Panc1 (cell line): ENCODE measurements around the gene IFI16. TPM values are rescaled to one million over a fixed set of nuclear protein-coding genes. Genes with fewer than 3 reads are reported as not detected.
A peak's percentile ranks its signal among the peaks of the same experiment; 100 is the strongest.

Experiments used
- ATAC-seq: fragments of 200-7000 bp; cut with Tn5 transposase; 2 replicates; pipeline ENCODE4 v1.9.1; 2020; ENCODE audit warnings: mild to moderate bottlenecking, moderate library complexity
- BruUV-seq: library from RNA; stranded (reverse); fragments of 400-500 nt; replicated peaks from 2 replicates; lab custom pipeline; 2021; lab: Mats Ljungman, UMichigan
- CTCF ChIA-PET: fragments of 300-600 bp; sonication (Branson Sonifier 250); formaldehyde crosslinking; loops from one replicate; lab custom pipeline; 2022; ENCODE audit warnings: antibody characterized with exemption; lab: Charles Lee
- POLR2A ChIA-PET: fragments of 300-600 bp; sonication (Branson Sonifier 250); formaldehyde crosslinking; loops from one replicate; lab custom pipeline; 2022; ENCODE audit warnings: antibody characterized with exemption; lab: Charles Lee
- DNase-seq: peaks from one replicate; pipeline ENCODE4 v3.0.0-alpha.2; 2010; ENCODE audit warnings: low read depth, low spot score
- H3K27ac ChIP-seq: 2 replicates; pipeline ENCODE4 v1.5.1; 2011; ENCODE audit warnings: mild to moderate bottlenecking, low read length, inconsistent platforms
- H3K27me3 ChIP-seq: fragments of 200-500 bp; sonication (Bioruptor generic); 2 replicates; pipeline ENCODE4 v1.6.0; 2014; ENCODE audit warnings: low read length, inconsistent platforms; ENCODE audit not compliant: control insufficient read depth, insufficient read depth
- H3K36me3 ChIP-seq: fragments of 200-500 bp; sonication (Bioruptor generic); 2 replicates; pipeline ENCODE4 v1.5.1; 2014; ENCODE audit warnings: inconsistent platforms, mild to moderate bottlenecking, low read length, moderate library complexity; ENCODE audit not compliant: control insufficient read depth, insufficient read depth
- H3K4me1 ChIP-seq: 2 replicates; pipeline ENCODE4 v1.5.1; 2011; ENCODE audit warnings: inconsistent platforms, mild to moderate bottlenecking, low read length, moderate library complexity; ENCODE audit not compliant: control insufficient read depth, insufficient read depth
- H3K4me3 ChIP-seq, 2 experiments: 2 replicates each; pipeline ENCODE4 v1.5.1; 2011 to 2012; ENCODE audit warnings: low read depth in 2 of 2, low read length in 2 of 2, mild to moderate bottlenecking in 2 of 2, inconsistent platforms in 1 of 2, moderate library complexity in 1 of 2
- H3K9me3 ChIP-seq: fragments of 200-500 bp; sonication (Bioruptor generic); 2 replicates; pipeline ENCODE4 v1.5.1; 2014; ENCODE audit warnings: low read depth, mild to moderate bottlenecking, inconsistent platforms, low read length, moderate library complexity; ENCODE audit not compliant: control insufficient read depth, insufficient read depth
- POLR2AphosphoS5 ChIP-seq: IDR thresholded peaks from 2 replicates; pipeline ENCODE4 v1.6.1; 2012; ENCODE audit warnings: mild to moderate bottlenecking, low read depth, low read length, moderate library complexity
- SIN3A ChIP-seq: IDR thresholded peaks from 2 replicates; pipeline ENCODE4 v1.6.1; 2012; ENCODE audit warnings: low read depth, mild to moderate bottlenecking, low read length, moderate library complexity, borderline replicate concordance; ENCODE audit not compliant: insufficient read depth
- TCF7L2 ChIP-seq: IDR thresholded peaks from 2 replicates; pipeline ENCODE4 v1.6.1; 2011; ENCODE audit warnings: mild to moderate bottlenecking, low read depth, low read length, inconsistent platforms
- in situ Hi-C: cut with HindIII; loops from 2 replicates; pipeline ENCODE4 v1.10.0; 2016; ENCODE audit warnings: low sequenced_read_pairs, low pct_unique_long_range_greater_than_20kb
- intact Hi-C: fragments of 100-400 bp; cut with micrococcal nuclease; formaldehyde crosslinking; loops from one replicate; pipeline ENCODE4 v1.10.0; 2022; ENCODE audit not compliant: unreplicated experiment
- total RNA-seq: library from RNA; stranded (reverse); gene quantifications from one replicate; pipeline ENCODE4 v1.2.1, GENCODE V29; 2021; ENCODE audit not compliant: unreplicated experiment
- TF ChIP-seq, protein P1 (sequence below): fragments of 450-650 bp; IDR thresholded peaks from 2 replicates; pipeline ENCODE4 v1.5.1; 2017; ENCODE audit warnings: mild to moderate bottlenecking
- TF ChIP-seq, protein P2 (sequence below), 2 experiments: IDR thresholded peaks; 2 replicates each; pipeline ENCODE4 v1.6.1; 2011 to 2012; ENCODE audit warnings: low read depth in 2 of 2, control low read depth in 1 of 2, low read length in 1 of 2, mild to moderate bottlenecking in 1 of 2, moderate library complexity in 1 of 2; ENCODE audit not compliant: insufficient read depth in 1 of 2

IFI16 gene
- total RNA-seq, 1 experiment from 2014 or later, result 0.36 TPM

DNA sequence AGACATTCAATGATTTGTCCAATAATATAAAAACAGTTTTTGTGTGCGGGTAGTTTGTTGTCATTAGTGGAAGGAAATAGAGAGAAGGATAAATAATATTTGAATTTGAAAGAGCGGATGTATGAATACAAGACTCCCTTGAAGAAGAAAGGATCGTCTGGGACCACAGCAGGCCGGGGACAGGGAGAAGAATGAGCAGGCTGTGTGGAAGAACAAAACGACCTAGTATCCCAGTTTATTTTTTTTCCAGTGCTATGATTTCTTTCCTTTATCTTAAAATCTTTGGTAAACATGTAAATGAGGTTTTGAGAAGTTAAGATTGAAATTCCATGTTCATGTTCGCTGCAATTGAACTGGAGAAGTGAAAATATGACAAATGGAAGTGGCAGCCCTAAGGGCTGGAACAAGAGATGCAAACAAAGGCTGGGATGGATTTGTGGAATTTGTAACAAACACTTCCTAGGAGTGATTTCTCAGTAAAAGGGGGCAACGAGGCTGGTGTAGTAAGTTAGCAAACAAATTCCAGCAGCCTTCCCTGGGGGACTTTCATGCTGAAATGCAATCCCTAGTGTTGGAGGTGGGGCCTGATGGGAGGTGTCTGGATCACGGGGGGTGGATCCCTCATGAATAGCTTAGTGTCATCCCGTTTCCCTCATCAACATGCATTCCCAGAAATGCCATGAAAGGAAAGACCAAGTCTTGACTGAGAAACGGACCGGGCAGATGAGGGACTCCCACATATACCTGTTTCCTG lies 10.2 kb upstream of the IFI16 start:
- no peaks in the 10 kb centered on the region for H3K9me3 ChIP-seq
- BruUV-seq, result no TSS peak
- in situ Hi-C loops (no loop called here), intact Hi-C loops (loop anchor here (10.0 kb wide), 2 partner anchors 335 to 1035 kb away; no protein-coding TSS in a partner anchor)
- DNase-seq (no peak), ATAC-seq (no peak)
- ChIA-PET POLR2A (no interaction called here), CTCF (no interaction called here)
- H3K27me3 ChIP-seq, result peaks cover 7% of the 10 kb centered on the region
- H3K36me3 ChIP-seq, result no peaks in the 10 kb centered on the region
- H3K27ac ChIP-seq, result no peak overlapping the region
- TF ChIP-seq, protein P1, sequence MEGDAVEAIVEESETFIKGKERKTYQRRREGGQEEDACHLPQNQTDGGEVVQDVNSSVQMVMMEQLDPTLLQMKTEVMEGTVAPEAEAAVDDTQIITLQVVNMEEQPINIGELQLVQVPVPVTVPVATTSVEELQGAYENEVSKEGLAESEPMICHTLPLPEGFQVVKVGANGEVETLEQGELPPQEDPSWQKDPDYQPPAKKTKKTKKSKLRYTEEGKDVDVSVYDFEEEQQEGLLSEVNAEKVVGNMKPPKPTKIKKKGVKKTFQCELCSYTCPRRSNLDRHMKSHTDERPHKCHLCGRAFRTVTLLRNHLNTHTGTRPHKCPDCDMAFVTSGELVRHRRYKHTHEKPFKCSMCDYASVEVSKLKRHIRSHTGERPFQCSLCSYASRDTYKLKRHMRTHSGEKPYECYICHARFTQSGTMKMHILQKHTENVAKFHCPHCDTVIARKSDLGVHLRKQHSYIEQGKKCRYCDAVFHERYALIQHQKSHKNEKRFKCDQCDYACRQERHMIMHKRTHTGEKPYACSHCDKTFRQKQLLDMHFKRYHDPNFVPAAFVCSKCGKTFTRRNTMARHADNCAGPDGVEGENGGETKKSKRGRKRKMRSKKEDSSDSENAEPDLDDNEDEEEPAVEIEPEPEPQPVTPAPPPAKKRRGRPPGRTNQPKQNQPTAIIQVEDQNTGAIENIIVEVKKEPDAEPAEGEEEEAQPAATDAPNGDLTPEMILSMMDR, result no peak
- no peak for TF ChIP-seq TCF7L2
- no peak for TF ChIP-seq SIN3A
- TF ChIP-seq, protein P2, sequence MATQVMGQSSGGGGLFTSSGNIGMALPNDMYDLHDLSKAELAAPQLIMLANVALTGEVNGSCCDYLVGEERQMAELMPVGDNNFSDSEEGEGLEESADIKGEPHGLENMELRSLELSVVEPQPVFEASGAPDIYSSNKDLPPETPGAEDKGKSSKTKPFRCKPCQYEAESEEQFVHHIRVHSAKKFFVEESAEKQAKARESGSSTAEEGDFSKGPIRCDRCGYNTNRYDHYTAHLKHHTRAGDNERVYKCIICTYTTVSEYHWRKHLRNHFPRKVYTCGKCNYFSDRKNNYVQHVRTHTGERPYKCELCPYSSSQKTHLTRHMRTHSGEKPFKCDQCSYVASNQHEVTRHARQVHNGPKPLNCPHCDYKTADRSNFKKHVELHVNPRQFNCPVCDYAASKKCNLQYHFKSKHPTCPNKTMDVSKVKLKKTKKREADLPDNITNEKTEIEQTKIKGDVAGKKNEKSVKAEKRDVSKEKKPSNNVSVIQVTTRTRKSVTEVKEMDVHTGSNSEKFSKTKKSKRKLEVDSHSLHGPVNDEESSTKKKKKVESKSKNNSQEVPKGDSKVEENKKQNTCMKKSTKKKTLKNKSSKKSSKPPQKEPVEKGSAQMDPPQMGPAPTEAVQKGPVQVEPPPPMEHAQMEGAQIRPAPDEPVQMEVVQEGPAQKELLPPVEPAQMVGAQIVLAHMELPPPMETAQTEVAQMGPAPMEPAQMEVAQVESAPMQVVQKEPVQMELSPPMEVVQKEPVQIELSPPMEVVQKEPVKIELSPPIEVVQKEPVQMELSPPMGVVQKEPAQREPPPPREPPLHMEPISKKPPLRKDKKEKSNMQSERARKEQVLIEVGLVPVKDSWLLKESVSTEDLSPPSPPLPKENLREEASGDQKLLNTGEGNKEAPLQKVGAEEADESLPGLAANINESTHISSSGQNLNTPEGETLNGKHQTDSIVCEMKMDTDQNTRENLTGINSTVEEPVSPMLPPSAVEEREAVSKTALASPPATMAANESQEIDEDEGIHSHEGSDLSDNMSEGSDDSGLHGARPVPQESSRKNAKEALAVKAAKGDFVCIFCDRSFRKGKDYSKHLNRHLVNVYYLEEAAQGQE (IDR thresholded peaks at IDR 0.05; ENCODE audit: insufficient read depth in 1 of 2, low read depth in 2 of 2, low read length in 1 of 2), result no peak
- no peak for TF ChIP-seq POLR2AphosphoS5
- peak overlapping the region; percentile 26 to 39; a peak in 3 of 4 replicates for H3K4me3 ChIP-seq
- no peaks in the 10 kb centered on the region for H3K4me1 ChIP-seq

- Histone ChIP-seq H3K36me3 (no peaks in the 10 kb centered on the region), H3K27me3 (peaks cover 7% of the 10 kb centered on the region), H3K4me1 (no peaks in the 10 kb centered on the region), H3K9me3 (no peaks in the 10 kb centered on the region), H3K27ac (no peak overlapping the region), H3K4me3 (peak overlapping the region in 1 of 2 experiments; percentile 23; a peak in 2 of 4 replicates)
- POLR2A ChIA-PET, result no interaction called here
- ATAC-seq, result no peak
- TF ChIP-seq, protein P2 (IDR thresholded peaks at IDR 0.05; ENCODE audit: insufficient read depth in 1 of 2, low read depth in 2 of 2, low read length in 1 of 2), result no peak
- no peak for TF ChIP-seq TCF7L2
- TF ChIP-seq, protein P1, result no peak
- no peak for TF ChIP-seq POLR2AphosphoS5
- no peak for TF ChIP-seq SIN3A
- intact Hi-C loops, result no loop called here
- CTCF ChIA-PET, result no interaction called here
- in situ Hi-C loops, result no loop called here
- DNase-seq, result no peak
- no TSS peak for BruUV-seq
Observed at GRCh38 chr1:159000070-159000409, 9.7 kb upstream of the IFI16 start.
